ENCODE data around the gene NME5. TPM values are rescaled to one million over a fixed set of nuclear protein-coding genes. Genes with fewer than 3 reads are reported as not detected.

NME5 gene
- total RNA-seq, 4 donors from 2014 or later = 0.34 to 2.0 (median 2.0) TPM; not detected in 1

DNA sequence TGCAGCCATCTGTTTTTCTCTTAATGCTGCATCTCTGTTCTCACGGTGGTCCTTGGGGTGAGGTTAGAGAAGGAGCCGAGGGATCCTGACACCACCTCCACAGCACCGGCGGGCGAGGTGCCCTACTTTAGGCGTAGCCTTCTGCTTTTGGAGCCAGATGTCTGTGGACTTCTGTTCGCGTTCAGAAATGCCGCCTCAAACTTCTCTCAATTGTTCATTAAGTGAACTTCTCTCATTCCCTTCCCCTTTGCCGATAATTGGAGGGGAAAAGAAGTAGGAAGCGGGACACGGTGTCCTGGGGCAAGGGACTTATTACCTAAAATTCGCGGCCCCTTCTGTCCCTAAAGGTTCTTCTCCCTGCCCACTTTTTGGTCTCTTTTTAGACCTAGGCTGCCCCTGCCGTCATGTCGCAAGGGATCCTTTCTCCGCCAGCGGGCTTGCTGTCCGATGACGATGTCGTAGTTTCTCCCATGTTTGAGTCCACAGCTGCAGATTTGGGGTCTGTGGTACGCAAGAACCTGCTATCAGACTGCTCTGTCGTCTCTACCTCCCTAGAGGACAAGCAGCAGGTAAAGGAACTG, 40.1 kb upstream of the NME5 start:
- TF ChIP-seq CTCF (IDR thresholded peaks at IDR 0.05; ENCODE audit: low read depth) = no peak

- TF ChIP-seq CTCF (IDR thresholded peaks at IDR 0.05; ENCODE audit: low read depth) = no peak
These were observed 39.5 kb upstream of the NME5 start, which contains the start of the genes BRD8 and KIF20A for GRCh38 chr5:138178516-138179276. Gene BRD8 (minus strand): TSS chr5:138178630. CDS start chr5:138178614, 16 bp downstream. Gene KIF20A (plus strand): TSS chr5:138179112. CDS start chr5:138179681, 569 bp downstream.

DNA sequence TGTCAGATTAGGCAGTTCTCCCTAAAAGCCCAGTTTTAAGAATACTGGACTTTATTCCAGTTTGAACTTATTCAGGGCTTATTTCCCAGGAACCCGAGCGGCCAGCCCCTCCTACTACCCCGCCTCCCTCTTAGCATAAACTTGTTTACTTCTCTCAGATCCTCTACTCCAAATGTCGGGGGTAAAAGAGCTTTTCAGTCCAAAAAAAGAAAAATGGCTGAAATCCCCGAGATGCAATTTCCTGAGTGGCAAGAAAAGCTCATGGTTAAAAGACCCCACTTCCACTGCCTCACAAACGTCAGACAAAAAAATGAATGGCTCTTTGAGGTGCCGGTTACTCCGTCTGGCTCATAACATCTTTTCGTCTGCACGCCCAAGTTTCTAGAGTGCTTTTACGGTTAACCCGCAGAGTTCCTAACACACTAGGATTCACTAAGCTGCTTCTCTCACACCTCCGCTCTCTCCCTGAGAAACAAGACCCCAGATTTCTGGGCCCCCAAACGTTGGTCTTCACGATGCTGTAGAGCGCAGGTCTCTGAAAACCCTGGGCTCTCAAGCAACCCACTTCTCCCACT, 38.8 kb upstream of the NME5 start:
- no peak for TF ChIP-seq CTCF (IDR thresholded peaks at IDR 0.05; ENCODE audit: low read depth)

DNA sequence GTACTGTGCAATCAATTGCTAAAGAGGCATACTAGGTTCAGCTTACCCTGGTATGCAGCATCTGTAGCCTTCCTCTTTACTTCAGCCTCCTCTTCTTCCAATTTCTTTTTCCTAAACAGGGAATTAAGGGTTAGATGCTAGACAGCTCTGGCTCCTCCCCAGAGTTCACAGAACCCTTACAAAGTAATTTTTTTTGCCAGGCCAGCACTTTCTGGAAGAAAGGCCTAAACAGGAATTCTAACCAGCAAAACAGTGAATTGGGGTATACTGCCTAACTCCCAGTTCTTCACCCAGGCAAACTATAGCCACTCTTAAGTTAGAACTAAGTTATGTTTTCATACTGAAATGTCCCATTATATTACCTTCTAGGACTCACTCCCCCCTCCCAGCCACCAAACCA, 31.1 kb upstream of the NME5 start:
- no peak for TF ChIP-seq CTCF (IDR thresholded peaks at IDR 0.05; ENCODE audit: low read depth)

DNA sequence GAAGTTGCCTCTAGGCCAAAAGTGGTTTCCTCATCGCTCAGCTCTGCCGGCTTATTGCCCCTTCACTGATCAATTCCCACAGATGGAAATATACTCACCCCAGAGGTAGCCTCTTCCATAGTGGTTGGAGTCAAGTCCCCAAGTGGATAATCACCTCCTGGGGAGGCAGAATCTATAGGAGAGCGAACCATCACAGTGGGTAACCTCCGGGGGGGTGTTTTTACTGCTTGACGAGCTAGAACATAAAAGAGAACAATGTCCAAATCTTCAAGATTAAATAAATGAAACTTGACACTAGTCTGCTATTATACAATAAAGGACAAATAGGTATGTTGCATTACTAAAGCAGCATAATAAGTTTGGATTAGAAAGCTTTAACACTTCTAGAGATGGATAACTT, 29.9 kb upstream of the NME5 start:
- no peak for TF ChIP-seq CTCF (IDR thresholded peaks at IDR 0.05; ENCODE audit: low read depth)

- no peak for TF ChIP-seq CTCF (IDR thresholded peaks at IDR 0.05; ENCODE audit: low read depth)
These were observed 24.5 kb upstream of the NME5 start for GRCh38 chr5:138163721-138164120.

DNA sequence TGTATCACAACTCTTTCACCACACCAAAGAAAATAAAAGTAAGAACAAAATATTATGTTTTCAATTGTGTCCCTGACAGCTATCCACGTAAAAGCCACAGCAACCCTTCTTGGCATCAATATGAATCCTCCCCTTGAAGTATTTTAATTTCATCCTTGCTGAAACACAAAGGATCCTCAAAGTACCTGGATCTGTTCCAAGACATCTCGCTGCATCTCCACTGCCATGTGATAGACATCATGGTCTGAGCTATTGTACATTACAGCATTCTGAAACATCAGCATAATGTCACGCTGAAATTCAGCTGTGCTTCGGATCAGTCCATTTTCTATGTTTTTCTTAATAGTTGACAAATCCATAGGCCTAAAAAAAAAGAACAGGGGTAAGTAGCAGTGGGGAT, 21.5 kb upstream of the NME5 start:
- no peak for TF ChIP-seq CTCF (IDR thresholded peaks at IDR 0.05; ENCODE audit: low read depth)

Data from subcutaneous adipose tissue (tissue), 4 donors.